ENCODE measurements around the gene NR6A1.

GRCh38 chr9:124549016-124549415 lies 222.1 kb downstream of the NR6A1 start:
- no peak for TF ChIP-seq CTCF (conservative IDR thresholded peaks at IDR 0.05 in 1 of 2, IDR thresholded peaks at IDR 0.05 in 1 of 2; ENCODE audit: extremely low read depth in 1 of 2, insufficient read depth in 1 of 2, low read depth in 1 of 2, low read length in 2 of 2)
- no peak for TF ChIP-seq EZH2 (IDR thresholded peaks at IDR 0.05; ENCODE audit: borderline replicate concordance, low read length)

All from mammary epithelial cell (primary cell).